ENCODE data around the gene PCNX1.

The PCNX1 gene

GRCh38 chr14:71114565-71114964 is 207.3 kb downstream of the PCNX1 start:
- ATAC-seq = no peak
- TF ChIP-seq PATZ1 (CRISPR knock-in tag; IDR thresholded peaks at IDR 0.05; ENCODE audit: borderline replicate concordance) (no peak), PPARA (CRISPR knock-in tag; IDR thresholded peaks at IDR 0.05; ENCODE audit: borderline replicate concordance) (no peak), POU6F1 (CRISPR knock-in tag; IDR thresholded peaks at IDR 0.05; ENCODE audit: borderline replicate concordance, low read depth) (no peak), RARB (CRISPR knock-in tag; IDR thresholded peaks at IDR 0.05) (no peak)

- TF ChIP-seq CSDC2 (CRISPR knock-in tag; IDR thresholded peaks at IDR 0.05) (no peak), ZFP3 (CRISPR knock-in tag; IDR thresholded peaks at IDR 0.05) (no peak), OSR1 (CRISPR knock-in tag; IDR thresholded peaks at IDR 0.05) (no peak), ISL1 (CRISPR knock-in tag; IDR thresholded peaks at IDR 0.05) (no peak), CREB5 (CRISPR knock-in tag; IDR thresholded peaks at IDR 0.05; ENCODE audit: low read depth) (no peak), ZNF565 (CRISPR knock-in tag; conservative IDR thresholded peaks at IDR 0.05; ENCODE audit: low read depth) (no peak), ARNTL (CRISPR knock-in tag; IDR thresholded peaks at IDR 0.05; ENCODE audit: borderline replicate concordance, low read depth) (no peak), BACH2 (CRISPR knock-in tag; IDR thresholded peaks at IDR 0.05; ENCODE audit: borderline replicate concordance) (no peak), ZC3H10 (CRISPR knock-in tag; IDR thresholded peaks at IDR 0.05) (no peak)
- ATAC-seq = no peak
Measured at GRCh38 chr14:71115306-71115705, 208.0 kb downstream of the PCNX1 start.

- no peak for TF ChIP-seq ESRRG (CRISPR knock-in tag; IDR thresholded peaks at IDR 0.05)
- TF ChIP-seq ARNTL (CRISPR knock-in tag; IDR thresholded peaks at IDR 0.05; ENCODE audit: borderline replicate concordance, low read depth) = no peak
- TF ChIP-seq ZFP30 (CRISPR knock-in tag; IDR thresholded peaks at IDR 0.05) = no peak
- no peak for ATAC-seq
Measured at GRCh38 chr14:71115821-71116567, 208.7 kb downstream of the PCNX1 start.

- no peak for ATAC-seq
- no peak for TF ChIP-seq ISL1 (CRISPR knock-in tag; IDR thresholded peaks at IDR 0.05)
- TF ChIP-seq CSDC2 (CRISPR knock-in tag; IDR thresholded peaks at IDR 0.05) = no peak
- TF ChIP-seq POU6F1 (CRISPR knock-in tag; IDR thresholded peaks at IDR 0.05; ENCODE audit: borderline replicate concordance, low read depth) = no peak
- no peak for TF ChIP-seq CREB5 (CRISPR knock-in tag; IDR thresholded peaks at IDR 0.05; ENCODE audit: low read depth)
- TF ChIP-seq ZNF8 (CRISPR knock-in tag; IDR thresholded peaks at IDR 0.05) = no peak
- TF ChIP-seq TOX (CRISPR knock-in tag; IDR thresholded peaks at IDR 0.05; ENCODE audit: borderline replicate concordance) = no peak
- no peak for TF ChIP-seq TCF4 (CRISPR knock-in tag; IDR thresholded peaks at IDR 0.05; ENCODE audit: borderline replicate concordance)
- TF ChIP-seq ARNTL (CRISPR knock-in tag; IDR thresholded peaks at IDR 0.05; ENCODE audit: borderline replicate concordance, low read depth) = no peak
- TF ChIP-seq ESRRG (CRISPR knock-in tag; IDR thresholded peaks at IDR 0.05) = no peak
- TF ChIP-seq ZFP30 (CRISPR knock-in tag; IDR thresholded peaks at IDR 0.05) = no peak
- no peak for TF ChIP-seq PPARA (CRISPR knock-in tag; IDR thresholded peaks at IDR 0.05; ENCODE audit: borderline replicate concordance)
- TF ChIP-seq ZC3H10 (CRISPR knock-in tag; IDR thresholded peaks at IDR 0.05) = no peak
- no peak for TF ChIP-seq PATZ1 (CRISPR knock-in tag; IDR thresholded peaks at IDR 0.05; ENCODE audit: borderline replicate concordance)
- no peak for TF ChIP-seq ZFP3 (CRISPR knock-in tag; IDR thresholded peaks at IDR 0.05)
- no peak for TF ChIP-seq CSRNP3 (CRISPR knock-in tag; IDR thresholded peaks at IDR 0.05)
- no peak for TF ChIP-seq ZNF70 (CRISPR knock-in tag; IDR thresholded peaks at IDR 0.05)
Measured at GRCh38 chr14:71116568-71117122, 209.4 kb downstream of the PCNX1 start.

All from SK-N-SH treated with all-trans-retinoic acid at 6 μM for 48 hours (cell line).